Occipital lobe (tissue), 2 donors: ENCODE results near the gene BTF3L4. TPM values are rescaled to one million over a fixed set of nuclear protein-coding genes. Genes with fewer than 3 reads are reported as not detected.

Experiments used
- DNase-seq: peaks from one replicate; lab custom pipeline; 2025; lab: John Stamatoyannopoulos, UW
- total RNA-seq: library from RNA; depleted of rRNA; stranded (reverse); fragments of >200 nt; gene quantifications from one replicate; pipeline ENCODE4 v1.2.3, GENCODE V29; 2014

The BTF3L4 gene
- total RNA-seq, 1 donor from 2014 or later: 178 TPM

- DNase-seq: no peak
Measured at GRCh38 chr1:52122384-52122783, 66.3 kb downstream of the BTF3L4 start.

GRCh38 chr1:52123622-52124021 is 67.5 kb downstream of the BTF3L4 start:
- no peak for DNase-seq

GRCh38 chr1:52125736-52126359 is 69.8 kb downstream of the BTF3L4 start:
- DNase-seq: no peak

- no peak for DNase-seq
Measured at GRCh38 chr1:52127181-52128180, 71.4 kb downstream of the BTF3L4 start.

- DNase-seq: no peak
Measured at GRCh38 chr1:52139817-52140540, 83.9 kb downstream of the BTF3L4 start.

Other genes starting within 250 kb of the BTF3L4 start
- 76.0 TPM for gene NRDC, start 177.6 kb upstream of the BTF3L4 start, total RNA-seq
- 8.4 TPM for gene RAB3B, start 65.6 kb upstream of the BTF3L4 start, total RNA-seq
- gene KTI12, start 22.5 kb upstream of the BTF3L4 start, total RNA-seq: 10.5 TPM
- gene TXNDC12, start 1.1 kb upstream of the BTF3L4 start, total RNA-seq: 15.3 TPM
- gene ZFYVE9, start 85.8 kb downstream of the BTF3L4 start, total RNA-seq: 85.6 TPM